Activated CD4-positive, alpha-beta memory T cell treated with anti-CD3 and anti-CD28 coated beads, Interleukin-2, amount 10 ng/mL, durations not matched to agents 7 days and 5 days (primary cell): ENCODE measurements around the gene FCMR. TPM values are rescaled to one million over a fixed set of nuclear protein-coding genes. Genes with fewer than 3 reads are reported as not detected.

Source experiments
- CTCF ChIA-PET: fragments of 350-600 bp; sonication (Branson Sonifier 250); formaldehyde crosslinking; loops from one replicate; lab custom pipeline; 2021; ENCODE audit warnings: antibody characterized with exemption, inconsistent platforms; lab: Charles Lee
- POLR2A ChIA-PET: fragments of 350-600 bp; sonication (Branson Sonifier 250); formaldehyde crosslinking; loops from one replicate; lab custom pipeline; 2021; ENCODE audit warnings: antibody characterized with exemption; lab: Charles Lee
- DNase-seq: peaks from one replicate; pipeline ENCODE4 v3.0.0-alpha.2; 2020
- H3K27ac Mint-ChIP-seq: one replicate; pipeline ENCODE4 v1.8.0; 2021; ENCODE audit warnings: mild to moderate bottlenecking, mixed read lengths
- H3K27me3 Mint-ChIP-seq: one replicate; pipeline ENCODE4 v1.8.0; 2021; ENCODE audit warnings: mixed read lengths
- H3K36me3 Mint-ChIP-seq: one replicate; pipeline ENCODE4 v1.8.0; 2021; ENCODE audit warnings: low read depth, mixed read lengths
- H3K4me1 Mint-ChIP-seq: one replicate; pipeline ENCODE4 v1.8.0; 2021; ENCODE audit warnings: mixed read lengths
- H3K4me3 Mint-ChIP-seq: one replicate; pipeline ENCODE4 v1.8.0; 2021; ENCODE audit warnings: mild to moderate bottlenecking, mixed read lengths
- H3K9me3 Mint-ChIP-seq: one replicate; pipeline ENCODE4 v1.8.0; 2021; ENCODE audit warnings: mixed read lengths
- total RNA-seq, 2 experiments: library from RNA; stranded (reverse); gene quantifications; one replicate each; pipeline ENCODE4 v1.2.3, GENCODE V29; 2021

Gene FCMR
- total RNA-seq, 2 experiments from 2014 or later, result 117 to 121 TPM

- peaks cover 80% of the 10 kb centered on the region for H3K36me3 Mint-ChIP-seq
- no peaks in the 10 kb centered on the region for H3K9me3 Mint-ChIP-seq
- no peaks in the 10 kb centered on the region for H3K27me3 Mint-ChIP-seq
- no peak for DNase-seq
- ChIA-PET POLR2A (no interaction called here), CTCF (interaction anchor here (0.8 to 2.7 kb wide), 3 partner anchors 10 to 180 kb away, joined by 3 to 8 read pairs (median 3); no protein-coding TSS in a partner anchor)
- no peak overlapping the region for H3K4me3 Mint-ChIP-seq
- no peak overlapping the region for H3K27ac Mint-ChIP-seq
- H3K4me1 Mint-ChIP-seq, result peaks cover 70% of the 10 kb centered on the region
Observed at GRCh38 chr1:206915030-206915735, 6.6 kb downstream of the FCMR start.

GRCh38 chr1:206913766-206914537 lies 7.8 kb downstream of the FCMR start:
- H3K9me3 Mint-ChIP-seq, result no peaks in the 10 kb centered on the region
- peaks cover 67% of the 10 kb centered on the region for H3K4me1 Mint-ChIP-seq
- DNase-seq, result no peak
- H3K36me3 Mint-ChIP-seq, result peaks cover 76% of the 10 kb centered on the region
- H3K4me3 Mint-ChIP-seq, result no peak overlapping the region
- ChIA-PET POLR2A (interaction anchor here (3.4 kb wide), 1 partner anchor 8 kb away, joined by 33 read pairs; the partner anchor contains the start of gene FCMR), CTCF (interaction anchor here (1.1 to 4.0 kb wide), 7 partner anchors 35 to 188 kb away, joined by 3 to 158 read pairs (median 20); no protein-coding TSS in a partner anchor)
- H3K27me3 Mint-ChIP-seq, result no peaks in the 10 kb centered on the region
- no peak overlapping the region for H3K27ac Mint-ChIP-seq

- Mint-ChIP-seq H3K36me3 (peaks cover 78% of the 10 kb centered on the region), H3K4me3 (no peak overlapping the region), H3K9me3 (no peaks in the 10 kb centered on the region), H3K27me3 (no peaks in the 10 kb centered on the region), H3K4me1 (peaks cover 61% of the 10 kb centered on the region), H3K27ac (no peak overlapping the region)
- CTCF ChIA-PET, result interaction anchor here (0.6 to 4.0 kb wide), 68 partner anchors 9 to 433 kb away, joined by 3 to 158 read pairs (median 5); partner anchors contain the start of genes C1orf116, DYRK3, EIF2D and FCAMR
- POLR2A ChIA-PET, result interaction anchor here (0.7 to 3.4 kb wide), 12 partner anchors 9 to 442 kb away, joined by 3 to 33 read pairs (median 4); partner anchors contain the start of genes FCMR and IKBKE
- peak; percentile 69 for DNase-seq
Observed at GRCh38 chr1:206912445-206913095, 9.2 kb downstream of the FCMR start.

GRCh38 chr1:206911064-206911663 lies 10.6 kb downstream of the FCMR start:
- H3K36me3 Mint-ChIP-seq, result peaks cover 70% of the 10 kb centered on the region
- DNase-seq, result peak; percentile 36
- ChIA-PET CTCF (interaction anchor here (0.6 to 4.0 kb wide), 36 partner anchors 9 to 305 kb away, joined by 3 to 158 read pairs (median 10); partner anchors contain the start of genes DYRK3, FCAMR, FCMR and IL20), POLR2A (interaction anchor here (0.7 to 3.4 kb wide), 3 partner anchors 11 to 142 kb away, joined by 3 to 33 read pairs (median 6); partner anchors contain the start of genes FCMR and PFKFB2)
- no peaks in the 10 kb centered on the region for H3K27me3 Mint-ChIP-seq
- no peak overlapping the region for H3K27ac Mint-ChIP-seq
- H3K9me3 Mint-ChIP-seq, result no peaks in the 10 kb centered on the region
- no peak overlapping the region for H3K4me3 Mint-ChIP-seq
- H3K4me1 Mint-ChIP-seq, result peaks cover 56% of the 10 kb centered on the region

- POLR2A ChIA-PET, result interaction anchor here (1.1 to 2.1 kb wide), 11 partner anchors 9 to 440 kb away, joined by 3 to 13 read pairs (median 4); partner anchors contain the start of genes FCMR and IKBKE
- Mint-ChIP-seq H3K27ac (no peak overlapping the region), H3K4me1 (peaks cover 58% of the 10 kb centered on the region), H3K4me3 (no peak overlapping the region), H3K36me3 (peaks cover 70% of the 10 kb centered on the region), H3K27me3 (no peaks in the 10 kb centered on the region), H3K9me3 (no peaks in the 10 kb centered on the region)
- CTCF ChIA-PET, result interaction anchor here (0.7 to 4.1 kb wide), 15 partner anchors 9 to 275 kb away, joined by 3 to 32 read pairs (median 4); partner anchors contain the start of gene DYRK3
- no peak for DNase-seq
Observed at GRCh38 chr1:206909883-206910318, 11.8 kb downstream of the FCMR start.

GRCh38 chr1:206909161-206909882 lies 12.4 kb downstream of the FCMR start:
- Mint-ChIP-seq H3K4me3 (peak overlapping the region; percentile 46), H3K4me1 (peaks cover 61% of the 10 kb centered on the region), H3K36me3 (peaks cover 72% of the 10 kb centered on the region), H3K27ac (no peak overlapping the region), H3K9me3 (no peaks in the 10 kb centered on the region), H3K27me3 (no peaks in the 10 kb centered on the region)
- peak; percentile 39 for DNase-seq
- CTCF ChIA-PET, result interaction anchor here (0.7 to 4.1 kb wide), 23 partner anchors 10 to 274 kb away, joined by 3 to 32 read pairs (median 4); partner anchors contain the start of genes DYRK3, FCMR and IL20
- POLR2A ChIA-PET, result interaction anchor here (1.0 to 2.1 kb wide), 12 partner anchors 9 to 439 kb away, joined by 3 to 13 read pairs (median 4); partner anchors contain the start of genes FCMR and IKBKE

- CTCF ChIA-PET, result interaction anchor here (1.2 to 4.1 kb wide), 10 partner anchors 11 to 244 kb away, joined by 3 to 32 read pairs (median 6); partner anchors contain the start of genes FCMR and IL20
- H3K27ac Mint-ChIP-seq, result no peak overlapping the region
- H3K36me3 Mint-ChIP-seq, result peaks cover 72% of the 10 kb centered on the region
- DNase-seq, result no peak
- H3K4me3 Mint-ChIP-seq, result peak overlapping the region; percentile 44
- no peaks in the 10 kb centered on the region for H3K9me3 Mint-ChIP-seq
- H3K4me1 Mint-ChIP-seq, result peaks cover 63% of the 10 kb centered on the region
- POLR2A ChIA-PET, result interaction anchor here (0.9 kb wide), 1 partner anchor 173 kb away, joined by 4 read pairs; no protein-coding TSS in a partner anchor
- H3K27me3 Mint-ChIP-seq, result no peaks in the 10 kb centered on the region
Observed at GRCh38 chr1:206908038-206908437, 13.7 kb downstream of the FCMR start.

- H3K27me3 Mint-ChIP-seq, result no peaks in the 10 kb centered on the region
- H3K27ac Mint-ChIP-seq, result no peak overlapping the region
- peaks cover 58% of the 10 kb centered on the region for H3K4me1 Mint-ChIP-seq
- ChIA-PET POLR2A (interaction anchor here (0.9 kb wide), 1 partner anchor 173 kb away, joined by 4 read pairs; no protein-coding TSS in a partner anchor), CTCF (interaction anchor here (0.6 to 4.1 kb wide), 8 partner anchors 12 to 184 kb away, joined by 3 to 32 read pairs (median 6); partner anchors contain the start of gene FCMR)
- DNase-seq, result no peak
- H3K9me3 Mint-ChIP-seq, result no peaks in the 10 kb centered on the region
- H3K4me3 Mint-ChIP-seq, result no peak overlapping the region
- H3K36me3 Mint-ChIP-seq, result peaks cover 71% of the 10 kb centered on the region
Observed at GRCh38 chr1:206907304-206907991, 14.3 kb downstream of the FCMR start.

- Mint-ChIP-seq H3K27ac (peak overlapping the region; percentile 48), H3K4me1 (peaks cover 41% of the 10 kb centered on the region), H3K27me3 (no peaks in the 10 kb centered on the region), H3K4me3 (no peak overlapping the region), H3K9me3 (no peaks in the 10 kb centered on the region), H3K36me3 (peaks cover 55% of the 10 kb centered on the region)
- CTCF ChIA-PET, result interaction anchor here (0.7 to 1.5 kb wide), 11 partner anchors 15 to 185 kb away, joined by 3 to 7 read pairs (median 3); no protein-coding TSS in a partner anchor
- POLR2A ChIA-PET, result interaction anchor here (0.8 to 2.2 kb wide), 3 partner anchors 17 to 96 kb away, joined by 3 to 12 read pairs (median 3); partner anchors contain the start of gene FCMR
- DNase-seq, result no peak
Observed at GRCh38 chr1:206905295-206906164, 16.2 kb downstream of the FCMR start.
